HCT116 (cell line): Measurements from ENCODE around the gene SNX10. TPM values are rescaled to one million over a fixed set of nuclear protein-coding genes. Genes with fewer than 3 reads are reported as not detected.
A peak's percentile ranks its signal among the peaks of the same experiment; 100 is the strongest.

Source experiments
- ATAC-seq: fragments of 200-7000 bp; cut with Tn5 transposase; 2 replicates; pipeline ENCODE4 v1.9.1; 2020; ENCODE audit warnings: mild to moderate bottlenecking, moderate library complexity
- BruUV-seq: library from RNA; stranded (reverse); fragments of 400-500 nt; replicated peaks from 2 replicates; lab custom pipeline; 2021; lab: Mats Ljungman, UMichigan
- CTCF ChIA-PET: fragments of 300-600 bp; sonication (Branson Sonifier 250); formaldehyde crosslinking; loops from one replicate; lab custom pipeline; 2021; ENCODE audit warnings: antibody characterized with exemption; lab: Charles Lee
- POLR2A ChIA-PET: fragments of 300-600, 350-600 bp; sonication (Branson Sonifier 250); formaldehyde crosslinking; loops from one replicate; lab custom pipeline; 2021; ENCODE audit warnings: antibody characterized with exemption; lab: Charles Lee
- RAD21 ChIA-PET, 2 experiments: fragments of 300-600 bp; sonication (Branson Sonifier 250); formaldehyde crosslinking; loops; one replicate each; lab custom pipeline; 2023; ENCODE audit warnings: low total read pairs in 2 of 2; ENCODE audit not compliant: uncharacterized antibody in 2 of 2, unreplicated experiment in 2 of 2, low non-redundant PET in 1 of 2; lab: Charles Lee
- DNase-seq: peaks from one replicate; pipeline ENCODE4 v3.0.0-alpha.2; 2010; ENCODE audit warnings: low read depth, low spot score
- H2AFZ ChIP-seq: fragments of 200-600 bp; shearing (Covaris generic), sonication (generic); 2 replicates; pipeline ENCODE4 v1.6.1; 2017; ENCODE audit warnings: low read depth, mixed run types, mixed read lengths, antibody characterized with exemption, low read length; ENCODE audit not compliant: poor library complexity, severe bottlenecking
- H3K27ac ChIP-seq: 2 replicates; pipeline ENCODE4 v1.5.1; 2012; ENCODE audit warnings: low read depth, low read length
- H3K27me3 ChIP-seq: fragments of 200-600 bp; sonication (generic); 2 replicates; pipeline ENCODE4 v1.6.1; 2016; ENCODE audit warnings: mixed run types, low read length, mixed read lengths; ENCODE audit not compliant: insufficient read depth
- H3K36me3 ChIP-seq, 2 experiments: fragments of 200-500 bp in 1 of 2; fragments of 200-600 bp in 1 of 2; sonication (Bioruptor generic) in 1 of 2; sonication (generic) in 1 of 2; 2 replicates each; pipeline versions ENCODE4 v1.5.1 to v1.6.1; 2014 to 2016; ENCODE audit warnings: low read length in 2 of 2, inconsistent platforms in 1 of 2, mixed read lengths in 1 of 2, mixed run types in 1 of 2; ENCODE audit not compliant: insufficient read depth in 2 of 2, control insufficient read depth in 1 of 2
- H3K4me1 ChIP-seq, 2 experiments: fragments of 200-600 bp in 1 of 2; sonication (generic) in 1 of 2; 2 replicates each; pipeline versions ENCODE4 v1.5.1 to v1.6.1; 2012 to 2017; ENCODE audit warnings: low read length in 2 of 2, inconsistent platforms in 1 of 2, mild to moderate bottlenecking in 1 of 2, mixed read lengths in 1 of 2, mixed run types in 1 of 2, moderate library complexity in 1 of 2; ENCODE audit not compliant: insufficient read depth in 2 of 2, control insufficient read depth in 1 of 2
- H3K4me2 ChIP-seq: fragments of 200-600 bp; sonication (generic); 2 replicates; pipeline ENCODE4 v1.6.1; 2017; ENCODE audit warnings: mixed run types, low read length, mixed read lengths
- H3K4me3 ChIP-seq, 2 experiments: fragments of 200-600 bp in 1 of 2; sonication (generic) in 1 of 2; replicated peaks in 1 of 2; 2 replicates each; pipeline ENCODE4 v1.5.1; 2011 to 2016; ENCODE audit warnings: low read length in 2 of 2, control low read depth in 1 of 2, low read depth in 1 of 2, mild to moderate bottlenecking in 1 of 2, mixed read lengths in 1 of 2, mixed run types in 1 of 2
- H3K79me2 ChIP-seq: fragments of 200-600 bp; sonication (generic); 2 replicates; pipeline ENCODE4 v1.6.1; 2017; ENCODE audit warnings: mild to moderate bottlenecking, mixed run types, low read length, moderate library complexity, mixed read lengths; ENCODE audit not compliant: insufficient read depth
- H3K9ac ChIP-seq: fragments of 200-600 bp; sonication (generic); 2 replicates; pipeline ENCODE4 v1.6.1; 2016; ENCODE audit warnings: low read length, mixed read lengths
- H3K9me2 ChIP-seq: fragments of 200-600 bp; sonication (generic), shearing (Covaris generic); 2 replicates; pipeline ENCODE4 v1.6.1; 2017; ENCODE audit warnings: mixed run types, mild to moderate bottlenecking, moderate library complexity; ENCODE audit not compliant: insufficient read depth
- H3K9me3 ChIP-seq, 2 experiments: fragments of 200-500 bp in 1 of 2; fragments of 200-600 bp in 1 of 2; sonication (Bioruptor generic) in 1 of 2; sonication (generic) in 1 of 2; 2 replicates each; pipeline ENCODE4 v1.6.1; 2014 to 2017; ENCODE audit warnings: low read length in 2 of 2, mixed read lengths in 2 of 2, inconsistent platforms in 1 of 2, low read depth in 1 of 2, mild to moderate bottlenecking in 1 of 2, mixed run types in 1 of 2, moderate library complexity in 1 of 2; ENCODE audit not compliant: control insufficient read depth in 1 of 2, insufficient read depth in 1 of 2
- H4K20me1 ChIP-seq: fragments of 200-600 bp; sonication (generic), shearing (Covaris generic); 2 replicates; pipeline ENCODE4 v1.6.1; 2017; ENCODE audit warnings: mixed run types, mild to moderate bottlenecking, moderate library complexity; ENCODE audit not compliant: insufficient read depth
- ATF3 ChIP-seq: IDR thresholded peaks from 2 replicates; pipeline ENCODE4 v1.6.1; 2012
- CTCF ChIP-seq, 3 experiments: fragments of 200-600 bp in 1 of 3; sonication (generic) in 1 of 3; IDR thresholded peaks in 2 of 3; conservative IDR thresholded peaks in 1 of 3; 2 replicates each; pipeline ENCODE4 v1.5.1; 2012 to 2017; ENCODE audit warnings: low read depth in 2 of 3, low read length in 2 of 3, antibody characterized with exemption in 1 of 3, borderline replicate concordance in 1 of 3, control low read depth in 1 of 3, mild to moderate bottlenecking in 1 of 3, mixed read lengths in 1 of 3, mixed run types in 1 of 3, moderate library complexity in 1 of 3; ENCODE audit not compliant: insufficient read depth in 1 of 3
- EGR1 ChIP-seq: IDR thresholded peaks from 2 replicates; pipeline ENCODE4 v1.6.1; 2012; ENCODE audit warnings: low read depth
- EZH2phosphoT487 ChIP-seq: fragments of 200-600 bp; IDR thresholded peaks from 2 replicates; pipeline ENCODE4 v1.6.1; 2018; ENCODE audit warnings: antibody characterized with exemption, borderline replicate concordance
- FOSL1 ChIP-seq: IDR thresholded peaks from 2 replicates; pipeline ENCODE4 v1.6.1; 2012; ENCODE audit warnings: low read depth
- POLR2A ChIP-seq: IDR thresholded peaks from 2 replicates; pipeline ENCODE4 v1.7.0; 2011; ENCODE audit warnings: borderline replicate concordance; ENCODE audit not compliant: insufficient read depth, insufficient read length; ENCODE audit errors: extremely low read depth
- POLR2AphosphoS5 ChIP-seq: IDR thresholded peaks from 2 replicates; pipeline ENCODE4 v1.6.1; 2011; ENCODE audit warnings: mild to moderate bottlenecking, low read depth, low read length, moderate library complexity
- RAD21 ChIP-seq: IDR thresholded peaks from 2 replicates; pipeline ENCODE4 v1.6.1; 2012; ENCODE audit warnings: low read depth, mild to moderate bottlenecking
- SP1 ChIP-seq: IDR thresholded peaks from 2 replicates; pipeline ENCODE4 v1.6.1; 2012; ENCODE audit warnings: low read depth
- SRF ChIP-seq: IDR thresholded peaks from 2 replicates; pipeline ENCODE4 v1.6.1; 2012; ENCODE audit warnings: low read depth
- YY1 ChIP-seq: IDR thresholded peaks from 2 replicates; pipeline ENCODE4 v1.6.1; 2011; ENCODE audit warnings: low read length, low read depth, moderate library complexity, mild to moderate bottlenecking; ENCODE audit not compliant: insufficient replicate concordance; ENCODE audit errors: extremely low read depth
- ZNF274 ChIP-seq: fragments of 200-500 bp; sonication (Bioruptor generic); IDR thresholded peaks from 2 replicates; pipeline ENCODE4 v1.6.1; 2014; ENCODE audit warnings: mild to moderate bottlenecking, low read depth, low read length, inconsistent platforms
- intact Hi-C: fragments of 100-400 bp; cut with micrococcal nuclease; formaldehyde crosslinking; loops from 2 replicates; pipeline ENCODE4 v1.10.0; 2022
- total RNA-seq: library from RNA; stranded (reverse); gene quantifications from one replicate; pipeline ENCODE4 v1.2.1, GENCODE V29; 2021; ENCODE audit not compliant: unreplicated experiment
- TF ChIP-seq, protein P1 (sequence below): IDR thresholded peaks from 2 replicates; pipeline ENCODE4 v1.6.1; 2012

The SNX10 gene
- total RNA-seq, 1 experiment from 2014 or later, result 26.9 TPM

- ATAC-seq (no peak), DNase-seq (no peak)
- TF ChIP-seq, protein P1, sequence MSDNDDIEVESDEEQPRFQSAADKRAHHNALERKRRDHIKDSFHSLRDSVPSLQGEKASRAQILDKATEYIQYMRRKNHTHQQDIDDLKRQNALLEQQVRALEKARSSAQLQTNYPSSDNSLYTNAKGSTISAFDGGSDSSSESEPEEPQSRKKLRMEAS, result no peak
- no peak for TF ChIP-seq POLR2A
- TF ChIP-seq SRF, result no peak
- TF ChIP-seq EZH2phosphoT487, result no peak
- TF ChIP-seq POLR2AphosphoS5, result no peak
- no peak for TF ChIP-seq EGR1
- no peak for TF ChIP-seq ZNF274
- TF ChIP-seq YY1, result no peak
- TF ChIP-seq SP1, result no peak
- TF ChIP-seq ATF3, result no peak
- Histone ChIP-seq H3K79me2 (no peaks in the 10 kb centered on the region), H3K9ac (no peak overlapping the region), H3K9me2 (no peaks in the 10 kb centered on the region), H3K9me3 (no peaks in the 10 kb centered on the region), H3K4me1 (no peaks in the 10 kb centered on the region), H3K4me3 (no peak overlapping the region), H2AFZ (no peak overlapping the region), H3K4me2 (no peak overlapping the region), H3K27me3 (no peaks in the 10 kb centered on the region), H4K20me1 (no peaks in the 10 kb centered on the region), H3K36me3 (no peaks in the 10 kb centered on the region), H3K27ac (no peak overlapping the region)
- ChIA-PET CTCF (interaction anchor here (1.0 kb wide), 1 partner anchor 95 kb away, joined by 5 read pairs; no protein-coding TSS in a partner anchor), POLR2A (interaction anchor here (0.7 kb wide), 1 partner anchor 10 kb away, joined by 3 read pairs; no protein-coding TSS in a partner anchor), RAD21 (no interaction called here)
- intact Hi-C loops, result loop anchor here (10.0 kb wide), 2 partner anchors 70 to 390 kb away; partner anchors contain the start of genes CBX3 and HNRNPA2B1
- BruUV-seq, result no TSS peak
Observed at GRCh38 chr7:26275213-26275612, 16.4 kb upstream of the SNX10 start.

DNA sequence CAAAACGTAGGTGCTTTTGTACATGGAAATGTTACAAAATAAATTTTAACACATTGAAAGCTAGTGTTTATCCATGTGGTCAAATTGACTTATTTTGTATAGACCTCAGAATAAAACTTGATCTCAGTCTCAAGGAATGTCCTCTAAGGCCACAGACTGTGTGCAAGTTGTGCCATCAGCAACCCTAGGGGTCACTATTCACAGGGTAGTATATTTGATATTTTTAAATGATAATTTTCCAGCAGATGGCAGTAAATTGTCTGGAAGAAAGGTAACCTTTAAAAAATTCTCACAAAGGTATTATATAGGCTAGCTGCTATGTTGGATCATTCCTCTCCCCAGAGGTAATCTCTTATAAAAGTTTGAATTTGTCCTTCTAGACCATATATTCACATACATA lies 12.9 kb upstream of the SNX10 start:
- Histone ChIP-seq H2AFZ (peak overlapping the region; percentile 38), H3K9me2 (no peaks in the 10 kb centered on the region), H3K27ac (no peak overlapping the region), H3K79me2 (no peaks in the 10 kb centered on the region), H4K20me1 (no peaks in the 10 kb centered on the region), H3K27me3 (no peaks in the 10 kb centered on the region), H3K4me1 (no peaks in the 10 kb centered on the region)
- intact Hi-C loops, result loop anchor here (1.0 to 10.0 kb wide), 3 partner anchors 74 to 386 kb away; partner anchors contain the start of genes CBX3 and HNRNPA2B1
- BruUV-seq, result no TSS peak
- ATAC-seq, result peak; percentile 90
- TF ChIP-seq FOSL1 (no peak), ZNF274 (no peak), EGR1 (no peak), CTCF (IDR thresholded peaks at IDR 0.05 in 2 of 3, conservative IDR thresholded peaks at IDR 0.05 in 1 of 3; ENCODE audit: borderline replicate concordance in 1 of 3, insufficient read depth in 1 of 3, low read depth in 2 of 3, low read length in 2 of 3) (peak; percentile 60 to 98 (median 64)), RAD21 (peak; percentile 62)
- TF ChIP-seq, all 23 proteins: peak for 2
- Histone ChIP-seq H3K9me3 (no peaks in the 10 kb centered on the region), H3K4me2 (no peak overlapping the region), H3K4me3 (no peak overlapping the region), H3K9ac (no peak overlapping the region), H3K36me3 (no peaks in the 10 kb centered on the region)
- ChIA-PET CTCF (interaction anchor here (1.0 kb wide), 1 partner anchor 86 kb away, joined by 5 read pairs; no protein-coding TSS in a partner anchor), POLR2A (no interaction called here), RAD21 (no interaction called here)
- peak; percentile 36 for DNase-seq
